GM23248 (cell line): ENCODE data around the gene MOB3B. TPM values are rescaled to one million over a fixed set of nuclear protein-coding genes. Genes with fewer than 3 reads are reported as not detected.

Experiments
- DNase-seq: peaks from one replicate; pipeline ENCODE4 v3.0.0-alpha.2; 2015
- H2AFZ ChIP-seq: fragments of 200-600 bp; sonication (generic); 2 replicates; pipeline ENCODE4 v1.6.1; 2016; ENCODE audit warnings: antibody characterized with exemption
- H3F3A ChIP-seq: fragments of 200-600 bp; sonication (generic); 2 replicates; pipeline ENCODE4 v1.6.1; 2016; ENCODE audit warnings: mild to moderate bottlenecking, antibody characterized with exemption, mixed run types; ENCODE audit not compliant: insufficient read depth
- H3K27ac ChIP-seq: fragments of 200-600 bp; sonication (generic); 2 replicates; pipeline ENCODE4 v1.5.1; 2016; ENCODE audit warnings: mild to moderate bottlenecking
- H3K27me3 ChIP-seq: fragments of 200-600 bp; sonication (generic); replicated peaks from 2 replicates; pipeline ENCODE4 v1.6.1; 2016; ENCODE audit warnings: mild to moderate bottlenecking; ENCODE audit not compliant: insufficient read depth
- H3K36me3 ChIP-seq: fragments of 200-600 bp; sonication (generic); 2 replicates; pipeline ENCODE4 v1.6.1; 2016; ENCODE audit warnings: low read depth, mild to moderate bottlenecking
- H3K4me1 ChIP-seq: fragments of 200-600 bp; sonication (generic); 2 replicates; pipeline ENCODE4 v1.6.1; 2016; ENCODE audit warnings: mild to moderate bottlenecking; ENCODE audit not compliant: insufficient read depth
- H3K4me2 ChIP-seq: fragments of 200-600 bp; sonication (generic); one replicate; pipeline ENCODE4 v1.6.1; 2016; ENCODE audit warnings: mild to moderate bottlenecking; ENCODE audit not compliant: unreplicated experiment
- H3K4me3 ChIP-seq: fragments of 200-600 bp; sonication (generic); 2 replicates; pipeline ENCODE4 v1.5.1; 2016; ENCODE audit warnings: mild to moderate bottlenecking
- H3K79me2 ChIP-seq: fragments of 200-600 bp; sonication (generic); 2 replicates; pipeline ENCODE4 v1.6.1; 2016; ENCODE audit warnings: mild to moderate bottlenecking; ENCODE audit not compliant: insufficient read depth
- H3K9ac ChIP-seq: fragments of 200-600 bp; sonication (generic); 2 replicates; pipeline ENCODE4 v1.6.1; 2016; ENCODE audit warnings: mild to moderate bottlenecking
- H3K9me2 ChIP-seq: fragments of 200-600 bp; sonication (generic); 2 replicates; pipeline ENCODE4 v1.6.1; 2016; ENCODE audit warnings: mixed run types, mild to moderate bottlenecking, moderate library complexity; ENCODE audit not compliant: insufficient read depth
- H3K9me3 ChIP-seq: fragments of 200-600 bp; sonication (generic); one replicate; pipeline ENCODE4 v1.6.1; 2017; ENCODE audit warnings: low read depth
- H4K20me1 ChIP-seq: fragments of 200-600 bp; sonication (generic); 2 replicates; pipeline ENCODE4 v1.6.0; 2016; ENCODE audit not compliant: insufficient read depth
- EZH2 ChIP-seq: fragments of 200-600 bp; sonication (generic); IDR thresholded peaks from 2 replicates; pipeline ENCODE4 v1.6.1; 2018; ENCODE audit warnings: antibody characterized with exemption, mild to moderate bottlenecking; ENCODE audit not compliant: insufficient read depth, poor library complexity, severe bottlenecking
- EZH2phosphoT487 ChIP-seq: fragments of 200-600 bp; sonication (generic); IDR thresholded peaks from 2 replicates; pipeline ENCODE4 v1.6.1; 2018; ENCODE audit warnings: antibody characterized with exemption, moderate library complexity, mild to moderate bottlenecking, low read depth; ENCODE audit not compliant: insufficient read depth
- WGBS, 2 experiments: methylation state at CpG; one replicate each; pipeline ENCODE4 v1.1.6; 2015 to 2017; ENCODE audit warnings: low lambda C conversion rate in 2 of 2, low coverage in 1 of 2; ENCODE audit errors: missing lambda C conversion rate in 2 of 2; 5-methylcytosine and 5-hydroxymethylcytosine counted together
- in situ Hi-C: fragments of 300-500 bp; cut with MboI; formaldehyde crosslinking; loops from 2 replicates; pipeline ENCODE4 v1.15.0; 2020
- polyA plus RNA-seq: library from polyadenylated mRNA; unstranded; fragments of >200 nt; fragmentation: Nextera tagmentation; extraction: Ambion mirVana; gene quantifications from 2 replicates; pipeline ENCODE4 v1.2.1, GENCODE V29; 2016
- total RNA-seq: library from RNA; depleted of rRNA; stranded (reverse); fragments of >200 nt; shearing (Covaris generic); gene quantifications from 2 replicates; pipeline ENCODE4 v1.2.3, GENCODE V29; 2014

MOB3B gene
- total and polyA plus RNA-seq, 2 experiments from 2014 or later = 0.06 TPM; not detected in 1

DNA sequence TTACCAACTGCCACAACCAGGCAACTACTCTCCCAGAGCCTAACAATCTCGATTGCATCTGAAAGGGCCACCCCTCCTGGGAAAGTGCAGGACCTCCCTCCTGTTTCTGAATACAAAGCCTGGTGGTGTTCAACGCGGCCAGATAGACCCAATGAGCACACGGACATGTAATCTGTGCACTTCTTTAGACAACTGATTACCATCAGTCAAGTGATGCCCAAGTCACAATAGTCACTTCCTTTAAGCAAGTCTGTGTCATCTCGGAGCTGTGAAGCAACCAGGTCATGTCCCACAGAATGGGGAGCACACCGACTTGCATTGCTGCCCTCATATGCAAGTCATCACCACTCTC is 42.9 kb upstream of the MOB3B start:
- no peak for TF ChIP-seq EZH2phosphoT487
- TF ChIP-seq EZH2 = no peak
- peaks cover 7% of the 10 kb centered on the region; the same call in 1 of the 2 replicates for H3K4me1 ChIP-seq
- H3K9ac ChIP-seq = peak overlapping the region; percentile 86
- 1 to 3% methylated on average over 6 of the region's 6 CpGs for WGBS, 2 experiments
- peak overlapping the region; percentile 75 for H3K4me3 ChIP-seq
- H3K79me2 ChIP-seq = no peaks in the 10 kb centered on the region
- H3K4me2 ChIP-seq = peak overlapping the region; percentile 88
- no peaks in the 10 kb centered on the region for H3K9me3 ChIP-seq
- peak overlapping the region; percentile 85 for H3K27ac ChIP-seq
- no peaks in the 10 kb centered on the region for H4K20me1 ChIP-seq
- peak overlapping the region; percentile 87 for H2AFZ ChIP-seq
- in situ Hi-C loops = no loop called here
- H3K27me3 ChIP-seq = no peaks in the 10 kb centered on the region
- DNase-seq = peak; percentile 74
- no peaks in the 10 kb centered on the region for H3K9me2 ChIP-seq
- no peaks in the 10 kb centered on the region for H3K36me3 ChIP-seq
- peaks cover 13% of the 10 kb centered on the region; the same call in 1 of the 2 replicates for H3F3A ChIP-seq

- Histone ChIP-seq H3K79me2 (no peaks in the 10 kb centered on the region), H3K4me1 (peaks cover 7% of the 10 kb centered on the region; the same call in 1 of the 2 replicates), H3F3A (peaks cover 13% of the 10 kb centered on the region; the same call in 1 of the 2 replicates), H3K9ac (peak overlapping the region; percentile 86), H3K9me2 (no peaks in the 10 kb centered on the region), H3K9me3 (no peaks in the 10 kb centered on the region), H2AFZ (peak overlapping the region; percentile 87), H3K27me3 (no peaks in the 10 kb centered on the region), H3K4me2 (peak overlapping the region; percentile 88), H4K20me1 (no peaks in the 10 kb centered on the region), H3K4me3 (peak overlapping the region; percentile 75), H3K36me3 (no peaks in the 10 kb centered on the region), H3K27ac (peak overlapping the region; percentile 85)
- TF ChIP-seq EZH2 = no peak
- TF ChIP-seq EZH2phosphoT487 = no peak
- DNase-seq = no peak
- WGBS, 2 experiments = 25 to 29% methylated on average over 3 of the region's 3 CpGs
- in situ Hi-C loops = no loop called here
Observed at GRCh38 chr9:27572061-27572460, 42.4 kb upstream of the MOB3B start.

DNA sequence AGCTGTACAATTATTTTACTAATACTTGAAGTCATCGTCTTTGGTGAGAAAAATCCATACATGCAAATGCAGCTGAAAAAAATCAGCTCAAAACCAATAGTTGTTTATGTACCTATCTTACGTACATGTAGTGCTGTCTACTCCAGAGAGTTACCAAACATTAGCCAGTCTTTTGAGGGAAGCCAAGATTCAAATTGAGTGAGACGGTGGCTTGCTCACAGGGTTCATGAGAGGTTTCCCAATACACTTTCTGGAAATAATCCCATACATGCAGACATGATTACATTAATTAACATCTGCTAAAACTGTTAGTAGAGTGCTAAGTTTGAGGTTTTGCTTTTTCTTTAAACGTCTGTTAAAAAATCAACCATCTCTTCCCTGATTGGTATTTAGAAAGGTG is 41.4 kb upstream of the MOB3B start:
- in situ Hi-C loops = no loop called here
- H3K9me2 ChIP-seq = no peaks in the 10 kb centered on the region
- no peaks in the 10 kb centered on the region for H3K9me3 ChIP-seq
- no peak overlapping the region for H3K4me3 ChIP-seq
- no peaks in the 10 kb centered on the region for H4K20me1 ChIP-seq
- TF ChIP-seq EZH2phosphoT487 = no peak
- no peak for TF ChIP-seq EZH2
- no peak overlapping the region for H3K9ac ChIP-seq
- peaks cover 13% of the 10 kb centered on the region; the same call in 1 of the 2 replicates for H3F3A ChIP-seq
- H3K4me1 ChIP-seq = peaks cover 7% of the 10 kb centered on the region; the same call in 1 of the 2 replicates
- no peaks in the 10 kb centered on the region for H3K79me2 ChIP-seq
- WGBS, 2 experiments = 81 to 89% methylated on average over 4 of the region's 4 CpGs
- H2AFZ ChIP-seq = no peak overlapping the region
- no peaks in the 10 kb centered on the region for H3K36me3 ChIP-seq
- no peak overlapping the region for H3K4me2 ChIP-seq
- H3K27me3 ChIP-seq = no peaks in the 10 kb centered on the region
- no peak for DNase-seq
- H3K27ac ChIP-seq = no peak overlapping the region

GRCh38 chr9:27569406-27569805 is 39.8 kb upstream of the MOB3B start:
- Histone ChIP-seq H2AFZ (no peak overlapping the region), H3K4me2 (no peak overlapping the region), H3K27ac (no peak overlapping the region), H3K9me2 (no peaks in the 10 kb centered on the region), H3K27me3 (no peaks in the 10 kb centered on the region), H4K20me1 (no peaks in the 10 kb centered on the region), H3K36me3 (no peaks in the 10 kb centered on the region), H3K4me3 (no peak overlapping the region), H3K9ac (no peak overlapping the region), H3K4me1 (peaks cover 7% of the 10 kb centered on the region; the same call in 1 of the 2 replicates), H3K9me3 (no peaks in the 10 kb centered on the region), H3F3A (peaks cover 12% of the 10 kb centered on the region; the same call in 1 of the 2 replicates), H3K79me2 (no peaks in the 10 kb centered on the region)
- TF ChIP-seq EZH2 (no peak), EZH2phosphoT487 (no peak)
- WGBS, 2 experiments = 61 to 63% methylated on average over 2 of the region's 2 CpGs
- in situ Hi-C loops = no loop called here
- DNase-seq = no peak

DNA sequence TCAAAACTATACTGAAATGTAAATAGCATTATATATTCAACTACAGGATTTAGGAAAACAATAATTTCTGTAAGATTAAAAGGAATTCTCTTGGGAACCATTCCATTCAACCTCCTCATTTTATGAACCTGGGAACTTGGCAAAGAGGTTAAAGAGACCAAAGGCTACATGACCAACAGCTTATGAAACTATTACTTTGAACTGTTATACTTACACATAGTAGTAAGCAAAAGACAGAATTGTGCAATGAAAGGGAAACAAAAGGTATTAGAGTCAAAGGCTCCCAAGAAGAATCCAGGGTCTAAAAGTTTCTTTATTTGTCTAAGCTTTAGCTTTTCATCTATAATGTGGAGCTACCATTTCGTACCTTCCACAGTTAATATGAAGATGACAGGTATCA is 36.5 kb upstream of the MOB3B start:
- TF ChIP-seq EZH2 (no peak), EZH2phosphoT487 (no peak)
- no peaks in the 10 kb centered on the region for H4K20me1 ChIP-seq
- no peaks in the 10 kb centered on the region for H3K79me2 ChIP-seq
- H3K27me3 ChIP-seq = no peaks in the 10 kb centered on the region
- H3K9me3 ChIP-seq = no peaks in the 10 kb centered on the region
- no peak for DNase-seq
- no peak overlapping the region for H2AFZ ChIP-seq
- H3K9ac ChIP-seq = no peak overlapping the region
- no peak overlapping the region for H3K4me3 ChIP-seq
- no peak overlapping the region for H3K27ac ChIP-seq
- H3K36me3 ChIP-seq = no peaks in the 10 kb centered on the region
- no peaks in the 10 kb centered on the region for H3K9me2 ChIP-seq
- no peak overlapping the region for H3K4me2 ChIP-seq
- H3K4me1 ChIP-seq = no peaks in the 10 kb centered on the region
- 88 to 97% methylated on average over 1 of the region's 1 CpG for WGBS, 2 experiments
- H3F3A ChIP-seq = no peaks in the 10 kb centered on the region
- in situ Hi-C loops = no loop called here
